Nephron progenitor cell (in vitro differentiated cells): ENCODE measurements around the gene SLA2.

Experiments used
- DNase-seq: peaks from one replicate; pipeline ENCODE4 v3.0.0; 2021
- H3K27ac Mint-ChIP-seq: 2 replicates; pipeline ENCODE4 v1.8.0; 2021; ENCODE audit warnings: mild to moderate bottlenecking, moderate library complexity, mixed read lengths
- H3K27me3 Mint-ChIP-seq: 2 replicates; pipeline ENCODE4 v1.8.0; 2021; ENCODE audit warnings: mild to moderate bottlenecking, low read depth, mixed read lengths; ENCODE audit not compliant: poor library complexity
- H3K36me3 Mint-ChIP-seq: 2 replicates; pipeline ENCODE4 v1.8.0; 2021; ENCODE audit warnings: low read depth, mixed read lengths
- H3K4me1 Mint-ChIP-seq: 2 replicates; pipeline ENCODE4 v1.8.0; 2021; ENCODE audit warnings: mixed read lengths
- H3K4me3 Mint-ChIP-seq: 2 replicates; pipeline ENCODE4 v1.8.0; 2021; ENCODE audit warnings: mild to moderate bottlenecking, moderate library complexity, mixed read lengths
- H3K9me3 Mint-ChIP-seq: 2 replicates; pipeline ENCODE4 v1.8.0; 2021; ENCODE audit warnings: mild to moderate bottlenecking, moderate library complexity, mixed read lengths
- TF ChIP-seq, protein P1 (sequence below): fragments of 200-600 bp; sonication (generic); IDR thresholded peaks from 2 replicates; pipeline ENCODE4 v1.5.0; 2021; ENCODE audit warnings: antibody characterized with exemption

The SLA2 gene

DNA sequence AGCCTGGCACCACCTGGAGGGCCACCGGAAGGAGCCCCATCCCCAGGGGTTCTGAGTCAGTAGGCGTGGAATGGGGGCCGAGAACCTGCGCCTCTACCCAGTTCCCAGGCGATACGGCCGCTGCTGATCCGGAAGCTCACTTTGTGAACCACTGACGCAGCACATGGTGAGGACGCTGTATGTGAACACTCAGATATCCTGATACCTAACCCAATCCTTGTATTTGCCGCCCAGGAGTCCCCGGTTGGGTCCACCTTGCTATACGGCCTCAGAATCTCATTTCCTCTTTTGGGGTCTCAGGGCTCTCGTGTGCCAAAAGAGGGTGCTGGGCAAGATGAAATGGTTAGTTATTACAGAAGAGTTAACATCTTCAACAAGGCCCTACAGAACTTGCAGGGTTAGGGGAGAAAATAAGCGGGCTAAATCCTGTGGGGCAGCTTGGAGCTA is 41.0 kb downstream of the SLA2 start:
- TF ChIP-seq, protein P1, sequence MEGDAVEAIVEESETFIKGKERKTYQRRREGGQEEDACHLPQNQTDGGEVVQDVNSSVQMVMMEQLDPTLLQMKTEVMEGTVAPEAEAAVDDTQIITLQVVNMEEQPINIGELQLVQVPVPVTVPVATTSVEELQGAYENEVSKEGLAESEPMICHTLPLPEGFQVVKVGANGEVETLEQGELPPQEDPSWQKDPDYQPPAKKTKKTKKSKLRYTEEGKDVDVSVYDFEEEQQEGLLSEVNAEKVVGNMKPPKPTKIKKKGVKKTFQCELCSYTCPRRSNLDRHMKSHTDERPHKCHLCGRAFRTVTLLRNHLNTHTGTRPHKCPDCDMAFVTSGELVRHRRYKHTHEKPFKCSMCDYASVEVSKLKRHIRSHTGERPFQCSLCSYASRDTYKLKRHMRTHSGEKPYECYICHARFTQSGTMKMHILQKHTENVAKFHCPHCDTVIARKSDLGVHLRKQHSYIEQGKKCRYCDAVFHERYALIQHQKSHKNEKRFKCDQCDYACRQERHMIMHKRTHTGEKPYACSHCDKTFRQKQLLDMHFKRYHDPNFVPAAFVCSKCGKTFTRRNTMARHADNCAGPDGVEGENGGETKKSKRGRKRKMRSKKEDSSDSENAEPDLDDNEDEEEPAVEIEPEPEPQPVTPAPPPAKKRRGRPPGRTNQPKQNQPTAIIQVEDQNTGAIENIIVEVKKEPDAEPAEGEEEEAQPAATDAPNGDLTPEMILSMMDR = no peak
- H3K9me3 Mint-ChIP-seq = no peaks in the 10 kb centered on the region

GRCh38 chr20:36601540-36601939 is 44.5 kb downstream of the SLA2 start:
- TF ChIP-seq, protein P1 = no peak
- Mint-ChIP-seq H3K27ac (peak overlapping the region; percentile 45), H3K4me1 (peaks cover 26% of the 10 kb centered on the region), H3K36me3 (no peaks in the 10 kb centered on the region), H3K27me3 (peaks cover 9% of the 10 kb centered on the region), H3K9me3 (no peaks in the 10 kb centered on the region), H3K4me3 (no peak overlapping the region)
- DNase-seq = no peak

More for the DNA sequence above, 41.0 kb downstream of the SLA2 start:
- peak overlapping the region; percentile 59 for H3K27ac Mint-ChIP-seq
- H3K4me3 Mint-ChIP-seq = peak overlapping the region; percentile 99
- peaks cover 28% of the 10 kb centered on the region for H3K4me1 Mint-ChIP-seq
- H3K36me3 Mint-ChIP-seq = peaks cover 20% of the 10 kb centered on the region
- peak; percentile 20 for DNase-seq
- peaks cover 13% of the 10 kb centered on the region for H3K27me3 Mint-ChIP-seq

GRCh38 chr20:36599912-36600345 is 46.1 kb downstream of the SLA2 start:
- Mint-ChIP-seq H3K4me1 (peaks cover 18% of the 10 kb centered on the region), H3K9me3 (no peaks in the 10 kb centered on the region), H3K27ac (no peak overlapping the region), H3K36me3 (peaks cover 5% of the 10 kb centered on the region), H3K27me3 (peaks cover 9% of the 10 kb centered on the region), H3K4me3 (no peak overlapping the region)
- DNase-seq = no peak
- TF ChIP-seq, protein P1 = no peak

DNA sequence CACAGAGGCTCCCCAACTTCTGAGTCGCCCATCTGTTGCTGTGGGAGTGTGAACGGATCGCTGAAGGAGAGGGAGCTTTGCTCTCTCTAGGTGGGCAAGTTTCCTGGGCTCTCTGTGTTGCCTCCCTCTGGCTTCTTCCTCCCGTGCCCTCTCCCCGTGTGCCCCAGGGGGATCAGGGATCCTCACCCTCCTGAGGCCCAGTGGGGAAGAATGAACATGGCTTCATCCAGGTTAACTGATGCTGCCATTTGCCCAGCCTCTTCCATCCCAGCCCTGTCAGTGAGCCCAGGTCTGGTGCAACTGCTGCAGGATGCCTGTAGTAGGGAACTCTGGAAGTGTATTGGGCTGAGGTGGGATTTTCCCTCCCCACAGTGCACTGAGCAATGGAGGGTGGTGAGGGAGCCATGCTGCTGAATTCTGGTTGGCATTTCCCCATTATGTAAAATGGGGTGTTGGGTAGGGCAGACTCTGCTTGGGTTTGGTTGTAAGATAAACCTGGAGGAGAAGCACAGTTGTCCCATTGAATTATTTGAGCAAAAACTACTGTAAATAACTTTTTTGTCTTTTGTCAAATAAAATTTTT is 52.6 kb downstream of the SLA2 start:
- TF ChIP-seq, protein P1 = no peak
- Mint-ChIP-seq H3K27ac (no peak overlapping the region), H3K4me1 (peaks cover 3% of the 10 kb centered on the region), H3K9me3 (no peaks in the 10 kb centered on the region), H3K36me3 (peaks cover 63% of the 10 kb centered on the region), H3K27me3 (peaks cover 8% of the 10 kb centered on the region), H3K4me3 (no peak overlapping the region)
- no peak for DNase-seq

GRCh38 chr20:36591854-36592641 is 53.9 kb downstream of the SLA2 start:
- Mint-ChIP-seq H3K4me1 (no peaks in the 10 kb centered on the region), H3K4me3 (no peak overlapping the region), H3K27me3 (peaks cover 4% of the 10 kb centered on the region), H3K27ac (peak overlapping the region; percentile 72), H3K36me3 (peaks cover 74% of the 10 kb centered on the region), H3K9me3 (no peaks in the 10 kb centered on the region)
- TF ChIP-seq, protein P1 = no peak
- DNase-seq = no peak
